NOMO-1 treated with dmso at 0.1 percent for 144 hours (cell line): ENCODE measurements around the gene WDFY4.

Source experiments
- DNase-seq: peaks from one replicate; lab custom pipeline; 2025; ENCODE audit not compliant: unreplicated experiment; lab: John Stamatoyannopoulos, UW

The WDFY4 gene

DNA sequence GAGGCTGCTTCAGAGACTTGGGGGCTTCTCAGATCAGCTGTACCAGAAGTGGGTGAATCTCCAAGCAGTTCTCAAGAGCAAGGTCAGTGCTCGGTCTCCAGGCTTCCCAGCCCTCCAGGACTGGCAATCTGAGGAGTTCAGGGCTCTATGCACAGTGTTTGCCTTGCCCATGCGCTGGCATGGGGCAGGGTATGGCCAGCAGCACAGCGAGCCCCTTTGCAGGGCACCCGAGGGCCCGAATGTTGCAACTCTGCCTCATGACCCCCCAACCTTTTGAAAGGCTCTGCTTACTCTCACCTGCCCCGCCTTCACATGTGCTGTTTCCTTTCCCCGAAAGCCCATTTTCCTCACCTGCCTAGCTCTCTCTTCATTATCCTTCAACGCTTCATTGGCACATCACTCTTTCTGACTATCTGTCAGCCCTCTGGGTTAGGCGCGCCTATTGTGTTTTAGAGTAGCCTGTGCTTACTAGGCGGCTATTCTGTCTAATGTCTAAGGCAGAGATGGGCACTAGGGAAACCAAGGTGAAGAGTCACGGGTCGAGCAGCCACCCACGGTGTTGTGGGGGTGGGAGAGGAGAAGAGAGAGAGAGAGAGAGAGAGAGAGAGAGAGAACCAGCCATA is 83.6 kb downstream of the WDFY4 start:
- no peak for DNase-seq

DNA sequence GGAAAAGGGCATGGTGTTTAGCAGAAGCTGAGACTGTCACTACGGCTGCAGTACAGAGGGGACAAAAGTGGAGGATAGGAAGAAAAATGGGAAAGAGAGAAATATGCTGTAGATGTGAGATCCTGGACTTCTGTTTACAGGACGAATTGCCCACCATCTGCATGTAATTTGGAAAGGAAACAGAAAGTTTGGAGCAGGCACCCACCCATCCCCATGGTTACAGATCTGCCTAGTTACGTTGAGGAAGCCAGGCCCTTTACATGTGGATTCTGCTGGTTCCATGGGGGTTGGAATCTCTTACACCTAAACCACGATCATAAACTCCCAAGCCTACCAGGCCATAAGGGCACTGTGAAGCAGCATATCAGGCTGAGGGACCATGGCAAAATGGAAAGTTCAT is 84.3 kb downstream of the WDFY4 start:
- DNase-seq, result no peak

GRCh38 chr10:48769706-48770435 is 85.2 kb downstream of the WDFY4 start:
- DNase-seq, result no peak

GRCh38 chr10:48770561-48771089 is 86.0 kb downstream of the WDFY4 start:
- no peak for DNase-seq

GRCh38 chr10:48771234-48771633 is 86.6 kb downstream of the WDFY4 start:
- no peak for DNase-seq

- DNase-seq, result no peak
These were observed 87.4 kb downstream of the WDFY4 start for GRCh38 chr10:48772059-48772458.

DNA sequence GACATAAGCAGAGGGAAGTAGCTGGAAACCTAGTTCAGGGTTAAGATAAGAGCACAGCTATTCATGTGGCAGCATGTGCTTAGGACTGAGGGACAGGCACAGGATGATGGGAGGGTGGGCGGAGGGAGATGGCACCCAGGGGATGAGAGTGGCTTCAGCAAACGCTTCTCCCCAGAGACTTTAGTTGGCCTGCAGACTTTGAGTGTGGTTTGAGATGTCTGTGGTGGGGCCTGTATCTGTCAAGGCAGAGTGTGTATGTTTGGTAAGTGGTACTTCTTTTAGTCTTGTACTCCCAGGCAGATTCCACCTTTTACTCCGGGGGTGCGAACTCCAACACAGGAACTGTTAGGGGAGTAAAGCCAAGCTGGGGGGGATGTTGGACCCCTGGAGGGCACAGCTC is 88.9 kb downstream of the WDFY4 start:
- no peak for DNase-seq

- no peak for DNase-seq
These were observed 89.9 kb downstream of the WDFY4 start for GRCh38 chr10:48774416-48775205.

DNA sequence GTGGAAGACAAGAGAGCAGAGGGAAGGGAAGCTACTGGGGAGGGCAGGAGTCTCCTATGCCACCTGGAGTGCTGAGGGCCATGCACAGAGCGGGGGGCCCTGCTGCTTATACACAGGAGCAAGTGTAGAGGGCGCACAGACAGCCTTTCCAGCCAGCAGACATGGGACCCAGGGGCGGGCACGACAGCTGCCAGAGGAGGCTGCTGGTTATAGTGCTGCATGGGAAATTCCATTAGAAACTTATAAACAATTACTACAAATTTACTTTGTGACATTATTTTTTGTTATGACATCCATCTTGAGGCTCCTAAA is 90.5 kb downstream of the WDFY4 start:
- DNase-seq, result no peak

DNA sequence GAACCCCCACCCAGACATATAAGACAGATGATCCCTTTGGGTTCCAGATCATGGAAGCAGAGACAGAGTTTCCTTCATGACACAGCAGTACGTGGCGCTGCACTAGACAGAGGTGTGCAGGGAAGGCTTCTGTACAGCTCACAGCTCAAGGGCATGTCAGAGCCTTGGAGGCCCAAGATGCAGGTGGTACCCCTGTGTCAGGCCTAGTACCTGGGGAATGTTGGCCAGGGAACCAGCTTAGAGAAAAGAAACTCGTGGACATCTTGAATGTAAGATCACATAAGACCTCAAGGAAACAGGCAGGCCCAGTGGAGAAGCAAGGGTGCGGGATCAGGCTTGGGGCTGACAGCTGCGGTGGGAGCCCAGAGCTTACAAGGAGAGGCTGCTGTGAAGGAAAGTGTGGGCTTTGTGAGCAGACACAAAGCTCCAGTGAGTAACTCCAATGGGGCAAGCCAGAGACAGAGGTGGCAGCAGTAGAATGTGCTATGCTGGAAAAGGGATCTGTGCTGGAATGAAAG is 91.4 kb downstream of the WDFY4 start:
- no peak for DNase-seq

DNA sequence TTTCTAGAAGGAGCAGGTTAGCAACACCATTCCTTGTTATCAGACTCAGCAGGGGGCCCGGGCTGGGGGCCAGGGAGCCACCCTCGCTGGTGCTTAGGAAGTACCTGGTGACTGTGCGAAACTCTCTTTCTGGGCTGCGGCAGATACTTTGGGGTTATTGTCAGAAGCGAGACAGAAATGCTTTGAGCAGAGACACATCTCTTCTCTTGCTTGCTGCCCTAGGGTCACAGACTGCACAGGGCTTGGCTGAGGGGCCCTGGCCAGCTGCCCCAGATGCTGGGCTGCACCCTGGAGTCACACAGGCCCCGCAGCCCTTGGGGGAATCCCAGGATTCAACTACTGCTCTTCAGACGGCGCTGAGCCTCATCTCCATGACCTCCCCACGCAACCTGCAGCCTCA is 91.9 kb downstream of the WDFY4 start:
- DNase-seq, result no peak

- DNase-seq, result no peak
These were observed 92.4 kb downstream of the WDFY4 start for GRCh38 chr10:48777110-48777509.

DNA sequence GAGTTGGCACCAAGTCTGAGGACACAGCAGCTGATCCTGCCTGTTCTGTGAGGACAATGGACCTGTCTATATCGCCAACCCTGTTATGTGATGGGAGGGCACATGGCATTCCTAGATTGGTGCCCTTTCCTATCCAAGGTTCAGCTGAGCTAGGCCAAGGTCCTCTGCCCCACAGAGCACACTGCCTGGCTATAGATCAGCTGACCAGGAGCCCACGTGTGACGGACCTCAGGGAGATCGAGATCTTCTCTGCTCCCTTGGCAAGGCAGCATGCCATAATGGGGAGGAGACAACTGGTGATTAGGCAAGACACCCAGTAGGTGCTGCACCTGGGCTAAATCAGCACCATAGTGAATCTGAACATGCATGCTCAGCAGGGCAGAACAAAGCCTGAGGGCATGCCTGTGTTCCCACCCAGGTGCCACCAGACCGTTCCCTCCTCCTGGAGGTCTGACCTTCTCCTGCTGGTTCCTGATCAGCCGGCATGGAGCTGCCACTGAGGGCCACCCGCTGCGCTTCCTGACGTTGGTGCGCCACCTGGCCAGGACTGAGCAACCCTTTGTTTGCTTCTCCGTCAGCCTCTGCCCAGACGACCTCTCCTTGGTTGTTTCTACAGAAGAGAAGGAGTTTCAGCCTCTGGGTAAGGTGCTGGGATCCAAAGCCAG is 93.7 kb downstream of the WDFY4 start:
- no peak for DNase-seq

- DNase-seq, result no peak
These were observed 94.4 kb downstream of the WDFY4 start for GRCh38 chr10:48779077-48779476.

DNA sequence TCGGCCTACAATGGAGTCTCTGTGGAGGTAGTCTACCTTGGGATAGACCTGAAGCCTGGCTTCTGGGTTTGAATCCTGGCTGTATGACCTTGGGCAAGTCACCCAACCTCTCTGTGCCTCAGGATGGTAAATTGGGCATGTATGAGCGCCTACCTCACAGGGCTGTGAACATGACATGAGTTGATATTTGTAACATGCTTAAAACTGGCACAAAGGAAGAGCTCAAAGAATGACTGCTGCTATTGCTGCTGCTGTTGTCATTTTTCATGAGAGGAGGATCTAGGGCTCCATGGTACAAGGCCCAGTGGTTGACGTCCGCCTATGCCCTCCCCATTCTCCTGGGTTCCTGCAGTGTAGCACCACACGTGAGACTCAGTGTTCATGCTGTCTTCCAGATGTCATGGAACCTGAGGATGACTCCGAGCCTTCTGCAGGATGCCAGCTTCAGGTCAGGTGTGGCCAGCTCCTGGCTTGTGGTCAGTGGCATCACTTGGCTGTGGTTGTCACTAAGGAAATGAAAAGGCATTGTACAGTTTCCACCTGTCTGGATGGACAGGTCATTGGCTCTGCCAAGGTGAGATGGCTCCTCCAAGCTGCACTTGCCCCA is 95.0 kb downstream of the WDFY4 start:
- DNase-seq, result no peak

GRCh38 chr10:48780341-48780740 is 95.7 kb downstream of the WDFY4 start:
- no peak for DNase-seq

DNA sequence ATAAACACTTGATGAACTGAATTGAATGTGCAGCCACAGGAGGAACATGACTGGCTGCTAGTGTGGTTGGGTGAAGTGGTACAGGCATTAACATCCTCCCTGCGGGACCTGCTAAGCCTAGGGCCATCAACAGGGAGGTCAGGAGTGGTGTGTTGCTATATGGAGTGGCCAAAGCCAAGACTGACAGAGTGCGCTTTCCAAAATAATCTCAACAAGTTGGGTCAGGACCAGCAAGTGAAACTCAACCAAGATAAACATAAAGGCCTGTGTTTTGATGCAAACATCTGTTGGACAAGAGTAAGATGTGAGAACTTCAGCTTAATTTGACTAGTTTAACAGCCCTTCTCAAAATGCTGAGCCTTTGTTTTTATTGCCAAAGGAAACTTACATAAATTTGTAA is 97.7 kb downstream of the WDFY4 start:
- no peak for DNase-seq

DNA sequence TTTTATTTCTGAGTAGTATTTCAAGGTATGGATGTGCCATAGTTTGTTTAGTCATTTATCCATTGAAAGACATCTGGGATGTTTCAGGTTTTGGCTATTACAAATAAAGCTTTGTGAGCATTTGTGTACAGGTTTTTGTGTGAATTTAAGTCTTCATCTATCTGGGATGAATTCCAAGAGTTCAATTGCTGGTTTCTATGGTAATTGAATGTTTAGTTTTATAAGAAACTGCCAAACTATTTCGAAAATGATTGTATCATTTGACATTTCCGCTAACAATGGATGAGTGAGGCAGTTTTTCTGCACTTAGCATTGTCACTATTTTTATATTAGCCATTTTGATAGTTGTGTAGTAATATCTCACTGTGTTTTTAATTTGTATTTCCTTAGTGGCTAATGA is 99.4 kb downstream of the WDFY4 start:
- DNase-seq, result no peak

- no peak for DNase-seq
These were observed 101.1 kb downstream of the WDFY4 start for GRCh38 chr10:48785796-48786195.

DNA sequence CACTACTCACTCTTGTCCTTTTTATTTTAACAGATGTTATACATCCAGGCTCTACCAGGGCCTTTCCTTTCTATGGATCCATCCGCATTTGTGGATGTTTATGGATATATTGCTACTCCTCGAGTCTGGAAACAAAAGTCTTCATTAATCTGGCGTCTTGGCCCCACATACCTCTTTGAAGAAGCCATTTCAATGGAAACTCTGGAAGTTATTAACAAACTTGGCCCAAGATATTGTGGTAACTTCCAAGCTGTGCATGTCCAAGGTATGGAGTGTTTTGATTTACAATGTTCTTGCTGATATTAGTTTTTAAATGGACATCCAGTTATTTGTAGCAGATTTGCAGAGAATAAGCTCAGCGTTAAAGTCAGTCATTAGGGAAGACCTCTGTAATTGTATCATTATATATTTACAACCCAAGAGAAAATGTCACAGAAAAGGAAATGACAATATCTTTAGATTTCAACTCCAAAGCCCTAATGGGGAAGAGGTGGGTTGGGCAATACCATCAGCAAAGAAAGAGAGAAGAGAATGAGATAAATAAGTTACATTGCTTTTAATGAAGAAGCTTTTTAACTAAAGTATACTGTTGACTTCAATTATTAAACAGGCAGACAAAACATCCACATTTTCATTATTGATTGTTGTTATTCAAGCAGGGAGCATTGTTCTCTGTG is 102.1 kb downstream of the WDFY4 start:
- no peak for DNase-seq
